GM12878 (cell line): ENCODE results near the gene OR14I1.
"Not testable (repeated sequence)": the region's sequence is repeated elsewhere in the genome, so short reads cannot be mapped to it uniquely, and the experiment has no call there.

Source experiments
- EP300 ChIP-seq, 2 experiments: fragments of 150-350 bp in 1 of 2; IDR thresholded peaks; 2 replicates each; pipeline ENCODE4 v1.6.1; 2011 to 2012; ENCODE audit warnings: low read depth in 2 of 2, low read length in 2 of 2, borderline replicate concordance in 1 of 2, improper control_type of control experiment in 1 of 2, inconsistent platforms in 1 of 2; ENCODE audit not compliant: control insufficient read depth in 1 of 2
- GABPA ChIP-seq: IDR thresholded peaks from 2 replicates; pipeline ENCODE4 v1.6.1; 2014; ENCODE audit warnings: antibody characterized with exemption, low read depth, mild to moderate bottlenecking, inconsistent platforms
- JUND ChIP-seq: IDR thresholded peaks from 2 replicates; pipeline ENCODE4 v1.6.1; 2012; ENCODE audit warnings: low read depth, mild to moderate bottlenecking, low read length, improper control_type of control experiment, moderate library complexity
- KDM1A ChIP-seq: fragments of 200-600 bp; sonication (generic); IDR thresholded peaks from 2 replicates; pipeline ENCODE4 v1.6.1; 2016; ENCODE audit warnings: borderline replicate concordance
- MYC ChIP-seq: IDR thresholded peaks from 2 replicates; pipeline ENCODE4 v1.6.1; 2011; ENCODE audit warnings: mild to moderate bottlenecking, low read length, moderate library complexity, inconsistent platforms; ENCODE audit not compliant: insufficient read depth, insufficient replicate concordance, insufficient read length, severe bottlenecking
- NR2C1 ChIP-seq: fragments of 450-650 bp; IDR thresholded peaks from 2 replicates; pipeline ENCODE4 v1.6.1; 2017; ENCODE audit warnings: antibody characterized with exemption, mild to moderate bottlenecking, moderate library complexity
- POLR2AphosphoS2 ChIP-seq: IDR thresholded peaks from 2 replicates; pipeline ENCODE4 v1.6.1; 2011; ENCODE audit warnings: low read depth, mild to moderate bottlenecking, low read length, improper control_type of control experiment, moderate library complexity
- POLR2AphosphoS5 ChIP-seq: IDR thresholded peaks from 2 replicates; pipeline ENCODE4 v1.6.1; 2011; ENCODE audit warnings: mild to moderate bottlenecking, low read length, inconsistent platforms
- TF ChIP-seq, protein P1 (sequence below): IDR thresholded peaks from 2 replicates; pipeline ENCODE4 v1.6.1; 2011; ENCODE audit warnings: borderline replicate concordance, low read depth, mild to moderate bottlenecking, moderate library complexity, low read length; ENCODE audit not compliant: insufficient read depth, poor library complexity, severe bottlenecking
- TF ChIP-seq, protein P2 (sequence below): IDR thresholded peaks from 2 replicates; pipeline ENCODE4 v1.6.1; 2012; ENCODE audit warnings: low read depth, low read length, improper control_type of control experiment
- TF ChIP-seq, protein P3 (sequence below), 3 experiments: IDR thresholded peaks in 2 of 3; conservative IDR thresholded peaks in 1 of 3; 2 replicates each; pipeline ENCODE4 v1.5.1; 2011; ENCODE audit warnings: low read depth in 3 of 3, low read length in 3 of 3, mild to moderate bottlenecking in 3 of 3, control low read depth in 2 of 3, moderate library complexity in 2 of 3, inconsistent platforms in 1 of 3, mixed read lengths in 1 of 3; ENCODE audit not compliant: control insufficient read depth in 2 of 3, insufficient read depth in 1 of 3; ENCODE audit errors: extremely low read depth in 1 of 3
- TF ChIP-seq, protein P4 (sequence below): IDR thresholded peaks from 2 replicates; pipeline ENCODE4 v1.6.1; 2011; ENCODE audit warnings: low read depth, low read length, improper control_type of control experiment, borderline replicate concordance

GRCh38 chr1:248656797-248657196, 45.8 kb downstream of the OR14I1 start:
- TF ChIP-seq JUND; EP300 (IDR thresholded peaks at IDR 0.05; ENCODE audit: borderline replicate concordance in 1 of 2, control insufficient read depth in 1 of 2, low read depth in 2 of 2, low read length in 2 of 2); POLR2AphosphoS2; KDM1A; GABPA; MYC; NR2C1; POLR2AphosphoS5: not testable (repeated sequence)
- TF ChIP-seq, protein P1, sequence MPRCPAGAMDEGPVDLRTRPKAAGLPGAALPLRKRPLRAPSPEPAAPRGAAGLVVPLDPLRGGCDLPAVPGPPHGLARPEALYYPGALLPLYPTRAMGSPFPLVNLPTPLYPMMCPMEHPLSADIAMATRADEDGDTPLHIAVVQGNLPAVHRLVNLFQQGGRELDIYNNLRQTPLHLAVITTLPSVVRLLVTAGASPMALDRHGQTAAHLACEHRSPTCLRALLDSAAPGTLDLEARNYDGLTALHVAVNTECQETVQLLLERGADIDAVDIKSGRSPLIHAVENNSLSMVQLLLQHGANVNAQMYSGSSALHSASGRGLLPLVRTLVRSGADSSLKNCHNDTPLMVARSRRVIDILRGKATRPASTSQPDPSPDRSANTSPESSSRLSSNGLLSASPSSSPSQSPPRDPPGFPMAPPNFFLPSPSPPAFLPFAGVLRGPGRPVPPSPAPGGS = not testable (repeated sequence)
- TF ChIP-seq, protein P2, sequence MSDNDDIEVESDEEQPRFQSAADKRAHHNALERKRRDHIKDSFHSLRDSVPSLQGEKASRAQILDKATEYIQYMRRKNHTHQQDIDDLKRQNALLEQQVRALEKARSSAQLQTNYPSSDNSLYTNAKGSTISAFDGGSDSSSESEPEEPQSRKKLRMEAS = not testable (repeated sequence)
- TF ChIP-seq, protein P3, sequence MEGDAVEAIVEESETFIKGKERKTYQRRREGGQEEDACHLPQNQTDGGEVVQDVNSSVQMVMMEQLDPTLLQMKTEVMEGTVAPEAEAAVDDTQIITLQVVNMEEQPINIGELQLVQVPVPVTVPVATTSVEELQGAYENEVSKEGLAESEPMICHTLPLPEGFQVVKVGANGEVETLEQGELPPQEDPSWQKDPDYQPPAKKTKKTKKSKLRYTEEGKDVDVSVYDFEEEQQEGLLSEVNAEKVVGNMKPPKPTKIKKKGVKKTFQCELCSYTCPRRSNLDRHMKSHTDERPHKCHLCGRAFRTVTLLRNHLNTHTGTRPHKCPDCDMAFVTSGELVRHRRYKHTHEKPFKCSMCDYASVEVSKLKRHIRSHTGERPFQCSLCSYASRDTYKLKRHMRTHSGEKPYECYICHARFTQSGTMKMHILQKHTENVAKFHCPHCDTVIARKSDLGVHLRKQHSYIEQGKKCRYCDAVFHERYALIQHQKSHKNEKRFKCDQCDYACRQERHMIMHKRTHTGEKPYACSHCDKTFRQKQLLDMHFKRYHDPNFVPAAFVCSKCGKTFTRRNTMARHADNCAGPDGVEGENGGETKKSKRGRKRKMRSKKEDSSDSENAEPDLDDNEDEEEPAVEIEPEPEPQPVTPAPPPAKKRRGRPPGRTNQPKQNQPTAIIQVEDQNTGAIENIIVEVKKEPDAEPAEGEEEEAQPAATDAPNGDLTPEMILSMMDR (IDR thresholded peaks at IDR 0.05 in 2 of 3, conservative IDR thresholded peaks at IDR 0.05 in 1 of 3; ENCODE audit: control insufficient read depth in 2 of 3, extremely low read depth in 1 of 3, insufficient read depth in 1 of 3, low read depth in 3 of 3, low read length in 3 of 3) = not testable (repeated sequence)
- TF ChIP-seq, protein P4, sequence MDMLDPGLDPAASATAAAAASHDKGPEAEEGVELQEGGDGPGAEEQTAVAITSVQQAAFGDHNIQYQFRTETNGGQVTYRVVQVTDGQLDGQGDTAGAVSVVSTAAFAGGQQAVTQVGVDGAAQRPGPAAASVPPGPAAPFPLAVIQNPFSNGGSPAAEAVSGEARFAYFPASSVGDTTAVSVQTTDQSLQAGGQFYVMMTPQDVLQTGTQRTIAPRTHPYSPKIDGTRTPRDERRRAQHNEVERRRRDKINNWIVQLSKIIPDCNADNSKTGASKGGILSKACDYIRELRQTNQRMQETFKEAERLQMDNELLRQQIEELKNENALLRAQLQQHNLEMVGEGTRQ = not testable (repeated sequence)
